Mammary epithelial cell (primary cell): ENCODE results near the gene APP.

Source experiments
- CTCF ChIP-seq, 2 donors: IDR thresholded peaks in 1 of 2; conservative IDR thresholded peaks in 1 of 2; 2 replicates each; pipeline ENCODE4 v1.5.1; 2011 to 2012; ENCODE audit warnings: inconsistent platforms in 2 of 2, low read length in 2 of 2, mild to moderate bottlenecking in 2 of 2, control low read depth in 1 of 2, low read depth in 1 of 2; ENCODE audit not compliant: insufficient read depth in 1 of 2; ENCODE audit errors: extremely low read depth in 1 of 2
- EZH2 ChIP-seq: IDR thresholded peaks from 2 replicates; pipeline ENCODE4 v1.6.1; 2012; ENCODE audit warnings: low read length, inconsistent platforms, borderline replicate concordance

- TF ChIP-seq CTCF (conservative IDR thresholded peaks at IDR 0.05 in 1 of 2, IDR thresholded peaks at IDR 0.05 in 1 of 2; ENCODE audit: extremely low read depth in 1 of 2, insufficient read depth in 1 of 2, low read depth in 1 of 2, low read length in 2 of 2) (no peak), EZH2 (no peak)
These were observed 265.4 kb downstream of the APP start for GRCh38 chr21:25905126-25905525.
